Panc1 (cell line): ENCODE measurements around the gene TMEM8B. TPM values are rescaled to one million over a fixed set of nuclear protein-coding genes. Genes with fewer than 3 reads are reported as not detected.

ENCODE experiments used
- ATAC-seq: fragments of 200-7000 bp; cut with Tn5 transposase; 2 replicates; pipeline ENCODE4 v1.9.1; 2020; ENCODE audit warnings: mild to moderate bottlenecking, moderate library complexity
- BruUV-seq: library from RNA; stranded (reverse); fragments of 400-500 nt; replicated peaks from 2 replicates; lab custom pipeline; 2021; lab: Mats Ljungman, UMichigan
- CTCF ChIA-PET: fragments of 300-600 bp; sonication (Branson Sonifier 250); formaldehyde crosslinking; loops from one replicate; lab custom pipeline; 2022; ENCODE audit warnings: antibody characterized with exemption; lab: Charles Lee
- POLR2A ChIA-PET: fragments of 300-600 bp; sonication (Branson Sonifier 250); formaldehyde crosslinking; loops from one replicate; lab custom pipeline; 2022; ENCODE audit warnings: antibody characterized with exemption; lab: Charles Lee
- DNase-seq: peaks from one replicate; pipeline ENCODE4 v3.0.0-alpha.2; 2010; ENCODE audit warnings: low read depth, low spot score
- H3K27ac ChIP-seq: 2 replicates; pipeline ENCODE4 v1.5.1; 2011; ENCODE audit warnings: mild to moderate bottlenecking, low read length, inconsistent platforms
- H3K27me3 ChIP-seq: fragments of 200-500 bp; sonication (Bioruptor generic); 2 replicates; pipeline ENCODE4 v1.6.0; 2014; ENCODE audit warnings: low read length, inconsistent platforms; ENCODE audit not compliant: control insufficient read depth, insufficient read depth
- H3K36me3 ChIP-seq: fragments of 200-500 bp; sonication (Bioruptor generic); 2 replicates; pipeline ENCODE4 v1.5.1; 2014; ENCODE audit warnings: inconsistent platforms, mild to moderate bottlenecking, low read length, moderate library complexity; ENCODE audit not compliant: control insufficient read depth, insufficient read depth
- H3K4me1 ChIP-seq: 2 replicates; pipeline ENCODE4 v1.5.1; 2011; ENCODE audit warnings: inconsistent platforms, mild to moderate bottlenecking, low read length, moderate library complexity; ENCODE audit not compliant: control insufficient read depth, insufficient read depth
- H3K4me3 ChIP-seq, 2 experiments: 2 replicates each; pipeline ENCODE4 v1.5.1; 2011 to 2012; ENCODE audit warnings: low read depth in 2 of 2, low read length in 2 of 2, mild to moderate bottlenecking in 2 of 2, inconsistent platforms in 1 of 2, moderate library complexity in 1 of 2
- H3K9me3 ChIP-seq: fragments of 200-500 bp; sonication (Bioruptor generic); 2 replicates; pipeline ENCODE4 v1.5.1; 2014; ENCODE audit warnings: low read depth, mild to moderate bottlenecking, inconsistent platforms, low read length, moderate library complexity; ENCODE audit not compliant: control insufficient read depth, insufficient read depth
- POLR2AphosphoS5 ChIP-seq: IDR thresholded peaks from 2 replicates; pipeline ENCODE4 v1.6.1; 2012; ENCODE audit warnings: mild to moderate bottlenecking, low read depth, low read length, moderate library complexity
- SIN3A ChIP-seq: IDR thresholded peaks from 2 replicates; pipeline ENCODE4 v1.6.1; 2012; ENCODE audit warnings: low read depth, mild to moderate bottlenecking, low read length, moderate library complexity, borderline replicate concordance; ENCODE audit not compliant: insufficient read depth
- TCF7L2 ChIP-seq: IDR thresholded peaks from 2 replicates; pipeline ENCODE4 v1.6.1; 2011; ENCODE audit warnings: mild to moderate bottlenecking, low read depth, low read length, inconsistent platforms
- in situ Hi-C: cut with HindIII; loops from 2 replicates; pipeline ENCODE4 v1.10.0; 2016; ENCODE audit warnings: low sequenced_read_pairs, low pct_unique_long_range_greater_than_20kb
- intact Hi-C: fragments of 100-400 bp; cut with micrococcal nuclease; formaldehyde crosslinking; loops from one replicate; pipeline ENCODE4 v1.10.0; 2022; ENCODE audit not compliant: unreplicated experiment
- total RNA-seq: library from RNA; stranded (reverse); gene quantifications from one replicate; pipeline ENCODE4 v1.2.1, GENCODE V29; 2021; ENCODE audit not compliant: unreplicated experiment
- TF ChIP-seq, protein P1 (sequence below), 2 experiments: IDR thresholded peaks; 2 replicates each; pipeline ENCODE4 v1.6.1; 2011 to 2012; ENCODE audit warnings: low read depth in 2 of 2, control low read depth in 1 of 2, low read length in 1 of 2, mild to moderate bottlenecking in 1 of 2, moderate library complexity in 1 of 2; ENCODE audit not compliant: insufficient read depth in 1 of 2
- TF ChIP-seq, protein P2 (sequence below): fragments of 450-650 bp; IDR thresholded peaks from 2 replicates; pipeline ENCODE4 v1.5.1; 2017; ENCODE audit warnings: mild to moderate bottlenecking

Gene TMEM8B
- total RNA-seq, 1 experiment from 2014 or later: 7.9 TPM

DNA sequence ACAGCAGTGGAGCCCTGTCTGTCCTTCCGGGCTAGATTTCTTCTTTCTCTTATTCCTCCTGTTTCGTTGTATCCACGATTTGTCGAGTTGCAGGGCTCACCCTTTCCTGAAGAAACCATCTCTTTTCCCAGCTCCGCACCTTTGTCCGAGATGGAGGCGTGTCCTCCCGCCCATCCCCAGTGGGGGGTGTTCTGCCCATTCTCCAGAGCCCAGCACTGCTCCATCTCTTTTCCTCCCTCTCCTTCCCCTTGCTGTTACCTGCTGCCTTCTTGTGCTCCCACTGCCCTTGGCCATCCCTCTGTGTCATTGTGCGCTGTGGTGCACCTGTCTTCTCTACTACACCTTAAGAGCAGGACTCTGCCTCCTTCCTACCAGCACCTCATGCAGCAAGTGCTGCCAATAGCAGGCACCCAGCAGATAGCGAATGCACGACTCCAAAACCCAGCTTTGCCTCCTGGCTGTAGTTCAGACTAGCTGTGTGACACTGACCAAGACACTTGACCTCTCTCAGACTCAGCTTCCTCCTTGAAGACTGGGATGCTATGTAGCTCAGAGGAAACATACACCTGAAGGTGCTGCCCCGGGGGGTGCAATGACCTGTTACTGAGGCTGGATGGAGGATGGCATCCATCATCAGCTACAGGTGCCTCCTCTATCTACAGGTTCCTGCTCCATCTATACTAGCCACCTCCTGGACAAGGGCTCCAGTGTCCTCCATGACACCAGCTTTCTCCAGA, 32.3 kb downstream of the TMEM8B start:
- ChIA-PET POLR2A (interaction anchor here (0.6 kb wide), 1 partner anchor 64 kb away, joined by 3 read pairs; no protein-coding TSS in a partner anchor), CTCF (no interaction called here)
- TF ChIP-seq POLR2AphosphoS5 (no peak), SIN3A (no peak), TCF7L2 (no peak)
- TF ChIP-seq, protein P1, sequence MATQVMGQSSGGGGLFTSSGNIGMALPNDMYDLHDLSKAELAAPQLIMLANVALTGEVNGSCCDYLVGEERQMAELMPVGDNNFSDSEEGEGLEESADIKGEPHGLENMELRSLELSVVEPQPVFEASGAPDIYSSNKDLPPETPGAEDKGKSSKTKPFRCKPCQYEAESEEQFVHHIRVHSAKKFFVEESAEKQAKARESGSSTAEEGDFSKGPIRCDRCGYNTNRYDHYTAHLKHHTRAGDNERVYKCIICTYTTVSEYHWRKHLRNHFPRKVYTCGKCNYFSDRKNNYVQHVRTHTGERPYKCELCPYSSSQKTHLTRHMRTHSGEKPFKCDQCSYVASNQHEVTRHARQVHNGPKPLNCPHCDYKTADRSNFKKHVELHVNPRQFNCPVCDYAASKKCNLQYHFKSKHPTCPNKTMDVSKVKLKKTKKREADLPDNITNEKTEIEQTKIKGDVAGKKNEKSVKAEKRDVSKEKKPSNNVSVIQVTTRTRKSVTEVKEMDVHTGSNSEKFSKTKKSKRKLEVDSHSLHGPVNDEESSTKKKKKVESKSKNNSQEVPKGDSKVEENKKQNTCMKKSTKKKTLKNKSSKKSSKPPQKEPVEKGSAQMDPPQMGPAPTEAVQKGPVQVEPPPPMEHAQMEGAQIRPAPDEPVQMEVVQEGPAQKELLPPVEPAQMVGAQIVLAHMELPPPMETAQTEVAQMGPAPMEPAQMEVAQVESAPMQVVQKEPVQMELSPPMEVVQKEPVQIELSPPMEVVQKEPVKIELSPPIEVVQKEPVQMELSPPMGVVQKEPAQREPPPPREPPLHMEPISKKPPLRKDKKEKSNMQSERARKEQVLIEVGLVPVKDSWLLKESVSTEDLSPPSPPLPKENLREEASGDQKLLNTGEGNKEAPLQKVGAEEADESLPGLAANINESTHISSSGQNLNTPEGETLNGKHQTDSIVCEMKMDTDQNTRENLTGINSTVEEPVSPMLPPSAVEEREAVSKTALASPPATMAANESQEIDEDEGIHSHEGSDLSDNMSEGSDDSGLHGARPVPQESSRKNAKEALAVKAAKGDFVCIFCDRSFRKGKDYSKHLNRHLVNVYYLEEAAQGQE (IDR thresholded peaks at IDR 0.05; ENCODE audit: insufficient read depth in 1 of 2, low read depth in 2 of 2, low read length in 1 of 2): no peak
- TF ChIP-seq, protein P2, sequence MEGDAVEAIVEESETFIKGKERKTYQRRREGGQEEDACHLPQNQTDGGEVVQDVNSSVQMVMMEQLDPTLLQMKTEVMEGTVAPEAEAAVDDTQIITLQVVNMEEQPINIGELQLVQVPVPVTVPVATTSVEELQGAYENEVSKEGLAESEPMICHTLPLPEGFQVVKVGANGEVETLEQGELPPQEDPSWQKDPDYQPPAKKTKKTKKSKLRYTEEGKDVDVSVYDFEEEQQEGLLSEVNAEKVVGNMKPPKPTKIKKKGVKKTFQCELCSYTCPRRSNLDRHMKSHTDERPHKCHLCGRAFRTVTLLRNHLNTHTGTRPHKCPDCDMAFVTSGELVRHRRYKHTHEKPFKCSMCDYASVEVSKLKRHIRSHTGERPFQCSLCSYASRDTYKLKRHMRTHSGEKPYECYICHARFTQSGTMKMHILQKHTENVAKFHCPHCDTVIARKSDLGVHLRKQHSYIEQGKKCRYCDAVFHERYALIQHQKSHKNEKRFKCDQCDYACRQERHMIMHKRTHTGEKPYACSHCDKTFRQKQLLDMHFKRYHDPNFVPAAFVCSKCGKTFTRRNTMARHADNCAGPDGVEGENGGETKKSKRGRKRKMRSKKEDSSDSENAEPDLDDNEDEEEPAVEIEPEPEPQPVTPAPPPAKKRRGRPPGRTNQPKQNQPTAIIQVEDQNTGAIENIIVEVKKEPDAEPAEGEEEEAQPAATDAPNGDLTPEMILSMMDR: no peak
- DNase-seq: no peak
- Histone ChIP-seq H3K9me3 (no peaks in the 10 kb centered on the region), H3K4me3 (no peak overlapping the region), H3K36me3 (no peaks in the 10 kb centered on the region), H3K4me1 (no peaks in the 10 kb centered on the region), H3K27ac (no peak overlapping the region), H3K27me3 (0 out of 2 replicates have a peak, but pooled peaks cover 2% of the 10 kb centered on the region)
- in situ Hi-C loops (no loop called here), intact Hi-C loops (no loop called here)
- no peak for ATAC-seq
- BruUV-seq: no TSS peak

DNA sequence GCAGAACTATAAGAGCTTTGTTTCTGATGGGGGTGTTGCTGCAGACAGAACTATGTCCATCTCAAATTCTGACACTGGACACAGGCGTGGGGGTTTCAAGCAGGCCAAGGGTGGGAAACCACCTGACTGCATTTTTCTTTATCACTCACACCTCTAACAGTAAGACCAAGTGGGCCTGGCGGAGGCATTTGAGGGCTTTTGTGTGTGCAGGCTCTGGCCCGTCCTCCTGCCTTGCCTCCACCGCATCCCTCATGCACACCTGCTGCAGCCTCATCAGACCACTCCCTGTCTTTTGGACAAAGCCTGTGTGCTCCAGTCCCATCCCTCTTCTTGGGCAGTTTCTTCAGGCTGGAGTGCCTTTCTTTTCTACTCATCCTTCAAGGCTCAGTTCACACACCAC, 33.3 kb downstream of the TMEM8B start:
- Histone ChIP-seq H3K27me3 (0 out of 2 replicates have a peak, but pooled peaks cover 2% of the 10 kb centered on the region), H3K9me3 (no peaks in the 10 kb centered on the region), H3K27ac (no peak overlapping the region), H3K4me1 (no peaks in the 10 kb centered on the region), H3K4me3 (no peak overlapping the region), H3K36me3 (no peaks in the 10 kb centered on the region)
- no peak for TF ChIP-seq TCF7L2
- TF ChIP-seq, protein P1 (IDR thresholded peaks at IDR 0.05; ENCODE audit: insufficient read depth in 1 of 2, low read depth in 2 of 2, low read length in 1 of 2): no peak
- no peak for TF ChIP-seq POLR2AphosphoS5
- TF ChIP-seq, protein P2: no peak
- TF ChIP-seq SIN3A: no peak
- in situ Hi-C loops (no loop called here), intact Hi-C loops (no loop called here)
- BruUV-seq: no TSS peak
- CTCF ChIA-PET: no interaction called here
- POLR2A ChIA-PET: interaction anchor here (0.6 kb wide), 1 partner anchor 63 kb away, joined by 3 read pairs; no protein-coding TSS in a partner anchor
- DNase-seq (no peak), ATAC-seq (no peak)
